OCI-LY7 (cell line): Measurements from ENCODE around the gene SLC35F4.

Experiments used
- CTCF ChIP-seq: fragments of 200-600 bp; sonication (generic); conservative IDR thresholded peaks from 2 replicates; pipeline ENCODE4 v1.5.1; 2014; ENCODE audit warnings: mild to moderate bottlenecking, antibody characterized with exemption, low read length, moderate library complexity, mixed read lengths
- EZH2phosphoT487 ChIP-seq: fragments of 200-600 bp; sonication (generic); IDR thresholded peaks from 2 replicates; pipeline ENCODE4 v1.6.1; 2018; ENCODE audit warnings: low read depth, borderline replicate concordance, mild to moderate bottlenecking, mixed run types, antibody characterized with exemption, low read length, moderate library complexity, mixed read lengths

- TF ChIP-seq CTCF (no peak), EZH2phosphoT487 (no peak)
Observed at GRCh38 chr14:57549765-57550420, 316.0 kb downstream of the SLC35F4 start.
